HepG2 (cell line): ENCODE measurements around the gene SHISA9.

ENCODE experiments used
- CTCF ChIP-seq: sonication (generic); formaldehyde crosslinking; IDR thresholded peaks from 2 replicates; pipeline ENCODE4 v1.5.0; 2020; ENCODE audit warnings: mild to moderate bottlenecking, missing genetic modification reagents, moderate library complexity
- FOXO1 ChIP-seq: sonication (generic); formaldehyde crosslinking; IDR thresholded peaks from 2 replicates; pipeline ENCODE4 v1.4.0; 2020; ENCODE audit warnings: missing genetic modification reagents
- KLF13 ChIP-seq: sonication (generic); formaldehyde crosslinking; IDR thresholded peaks from 2 replicates; pipeline ENCODE4 v1.4.0; 2020; ENCODE audit warnings: mild to moderate bottlenecking, missing genetic modification reagents
- MAX ChIP-seq: IDR thresholded peaks from 2 replicates; pipeline ENCODE4 v1.6.1; 2012; ENCODE audit warnings: inconsistent platforms
- MYC ChIP-seq: sonication (generic); formaldehyde crosslinking; IDR thresholded peaks from 2 replicates; pipeline ENCODE4 v1.9.0; 2021; ENCODE audit warnings: missing genetic modification reagents, borderline replicate concordance
- PHB2 ChIP-seq: fragments of 450-650 bp; IDR thresholded peaks from 2 replicates; pipeline ENCODE4 v1.6.1; 2018; ENCODE audit not compliant: partially characterized antibody
- RBM39 ChIP-seq: fragments of 200-400 bp; formaldehyde crosslinking; IDR thresholded peaks from one replicate; pipeline ENCODE4 v1.6.1; 2018; ENCODE audit warnings: antibody characterized with exemption, mild to moderate bottlenecking, low read depth, low read length; ENCODE audit not compliant: poor library complexity, severe bottlenecking
- ZNF124 ChIP-seq: sonication (generic); formaldehyde crosslinking; IDR thresholded peaks from 2 replicates; pipeline ENCODE4 v1.4.0; 2020; ENCODE audit warnings: missing genetic modification reagents
- TF ChIP-seq, protein P1 (sequence below): sonication (generic); formaldehyde crosslinking; IDR thresholded peaks from 2 replicates; pipeline ENCODE4 v1.4.0; 2020; ENCODE audit warnings: missing genetic modification reagents

- no peak for TF ChIP-seq KLF13
- no peak for TF ChIP-seq ZNF124 (CRISPR knock-in tag)
- TF ChIP-seq FOXO1 (CRISPR knock-in tag): no peak
- no peak for TF ChIP-seq MYC
- TF ChIP-seq MAX: no peak
- TF ChIP-seq CTCF (CRISPR knock-in tag): no peak
- TF ChIP-seq PHB2: no peak
- TF ChIP-seq, protein P1, sequence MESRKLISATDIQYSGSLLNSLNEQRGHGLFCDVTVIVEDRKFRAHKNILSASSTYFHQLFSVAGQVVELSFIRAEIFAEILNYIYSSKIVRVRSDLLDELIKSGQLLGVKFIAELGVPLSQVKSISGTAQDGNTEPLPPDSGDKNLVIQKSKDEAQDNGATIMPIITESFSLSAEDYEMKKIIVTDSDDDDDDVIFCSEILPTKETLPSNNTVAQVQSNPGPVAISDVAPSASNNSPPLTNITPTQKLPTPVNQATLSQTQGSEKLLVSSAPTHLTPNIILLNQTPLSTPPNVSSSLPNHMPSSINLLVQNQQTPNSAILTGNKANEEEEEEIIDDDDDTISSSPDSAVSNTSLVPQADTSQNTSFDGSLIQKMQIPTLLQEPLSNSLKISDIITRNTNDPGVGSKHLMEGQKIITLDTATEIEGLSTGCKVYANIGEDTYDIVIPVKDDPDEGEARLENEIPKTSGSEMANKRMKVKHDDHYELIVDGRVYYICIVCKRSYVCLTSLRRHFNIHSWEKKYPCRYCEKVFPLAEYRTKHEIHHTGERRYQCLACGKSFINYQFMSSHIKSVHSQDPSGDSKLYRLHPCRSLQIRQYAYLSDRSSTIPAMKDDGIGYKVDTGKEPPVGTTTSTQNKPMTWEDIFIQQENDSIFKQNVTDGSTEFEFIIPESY (CRISPR knock-in tag): no peak
- TF ChIP-seq RBM39: no peak
Observed at GRCh38 chr16:13127144-13127543, 225.7 kb downstream of the SHISA9 start.
